IMR-90 (cell line): ENCODE measurements around the gene SLTM.

Experiments
- CEBPB ChIP-seq: IDR thresholded peaks from 2 replicates; pipeline ENCODE4 v1.6.1; 2012; ENCODE audit warnings: low read depth, low read length, improper control_type of control experiment
- CHD1 ChIP-seq: IDR thresholded peaks from 2 replicates; pipeline ENCODE4 v1.6.1; 2012; ENCODE audit warnings: low read depth, low read length, improper control_type of control experiment
- CTCF ChIP-seq: conservative IDR thresholded peaks from 2 replicates; pipeline ENCODE4 v1.5.1; 2012; ENCODE audit warnings: mild to moderate bottlenecking, low read depth, low read length, improper control_type of control experiment
- MAFK ChIP-seq: IDR thresholded peaks from 2 replicates; pipeline ENCODE4 v1.6.1; 2012; ENCODE audit warnings: low read depth, low read length, improper control_type of control experiment
- POLR2A ChIP-seq: IDR thresholded peaks from 2 replicates; pipeline ENCODE4 v1.6.1; 2012; ENCODE audit warnings: mild to moderate bottlenecking, low read depth, low read length
- RCOR1 ChIP-seq: IDR thresholded peaks from 2 replicates; pipeline ENCODE4 v1.6.1; 2012; ENCODE audit warnings: mild to moderate bottlenecking, low read length, improper control_type of control experiment; ENCODE audit not compliant: insufficient replicate concordance
- SMC3 ChIP-seq: fragments of 150-350 bp; IDR thresholded peaks from 2 replicates; pipeline ENCODE4 v1.6.1; 2016; ENCODE audit warnings: low read depth, mild to moderate bottlenecking, antibody characterized with exemption, low read length, moderate library complexity

GRCh38 chr15:58830556-58830955, 102.9 kb downstream of the SLTM start:
- TF ChIP-seq CTCF (no peak), POLR2A (no peak), MAFK (no peak), SMC3 (no peak), RCOR1 (no peak), CHD1 (no peak), CEBPB (no peak)
